ENCODE data around the gene BUB3.
A peak's percentile ranks its signal among the peaks of the same experiment; 100 is the strongest.
"Not testable (repeated sequence)": the region's sequence is repeated elsewhere in the genome, so short reads cannot be mapped to it uniquely, and the experiment has no call there.

The BUB3 gene

DNA sequence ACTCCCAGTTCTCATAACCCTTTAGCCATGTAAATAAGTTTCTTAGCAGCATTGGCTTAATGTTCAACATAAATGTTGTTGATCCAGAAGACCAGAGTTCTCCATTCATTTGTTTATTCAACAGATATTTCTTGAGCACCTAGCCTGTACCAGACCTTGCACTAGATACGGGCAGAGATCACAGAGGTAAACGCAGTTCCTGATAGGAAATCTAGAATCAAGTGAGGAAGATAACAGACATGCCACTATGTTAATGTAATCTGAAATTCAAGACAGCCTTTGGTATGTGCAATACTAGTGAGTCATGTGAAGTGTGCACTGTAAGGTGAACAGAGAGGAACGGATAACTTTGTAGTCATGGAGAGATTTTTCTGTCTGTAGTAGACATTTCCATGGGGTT is 3.0 kb downstream of the BUB3 start:
- TF ChIP-seq, protein P1, sequence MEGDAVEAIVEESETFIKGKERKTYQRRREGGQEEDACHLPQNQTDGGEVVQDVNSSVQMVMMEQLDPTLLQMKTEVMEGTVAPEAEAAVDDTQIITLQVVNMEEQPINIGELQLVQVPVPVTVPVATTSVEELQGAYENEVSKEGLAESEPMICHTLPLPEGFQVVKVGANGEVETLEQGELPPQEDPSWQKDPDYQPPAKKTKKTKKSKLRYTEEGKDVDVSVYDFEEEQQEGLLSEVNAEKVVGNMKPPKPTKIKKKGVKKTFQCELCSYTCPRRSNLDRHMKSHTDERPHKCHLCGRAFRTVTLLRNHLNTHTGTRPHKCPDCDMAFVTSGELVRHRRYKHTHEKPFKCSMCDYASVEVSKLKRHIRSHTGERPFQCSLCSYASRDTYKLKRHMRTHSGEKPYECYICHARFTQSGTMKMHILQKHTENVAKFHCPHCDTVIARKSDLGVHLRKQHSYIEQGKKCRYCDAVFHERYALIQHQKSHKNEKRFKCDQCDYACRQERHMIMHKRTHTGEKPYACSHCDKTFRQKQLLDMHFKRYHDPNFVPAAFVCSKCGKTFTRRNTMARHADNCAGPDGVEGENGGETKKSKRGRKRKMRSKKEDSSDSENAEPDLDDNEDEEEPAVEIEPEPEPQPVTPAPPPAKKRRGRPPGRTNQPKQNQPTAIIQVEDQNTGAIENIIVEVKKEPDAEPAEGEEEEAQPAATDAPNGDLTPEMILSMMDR (IDR thresholded peaks at IDR 0.05; ENCODE audit: low read depth, low read length, missing control alignments), result no peak
- peak overlapping the region; percentile 70; the same call in 1 of the 2 replicates for H3K4me3 ChIP-seq (ENCODE audit: low read depth, low read length)
- DNase-seq (ENCODE audit: low read depth), result no peak

DNA sequence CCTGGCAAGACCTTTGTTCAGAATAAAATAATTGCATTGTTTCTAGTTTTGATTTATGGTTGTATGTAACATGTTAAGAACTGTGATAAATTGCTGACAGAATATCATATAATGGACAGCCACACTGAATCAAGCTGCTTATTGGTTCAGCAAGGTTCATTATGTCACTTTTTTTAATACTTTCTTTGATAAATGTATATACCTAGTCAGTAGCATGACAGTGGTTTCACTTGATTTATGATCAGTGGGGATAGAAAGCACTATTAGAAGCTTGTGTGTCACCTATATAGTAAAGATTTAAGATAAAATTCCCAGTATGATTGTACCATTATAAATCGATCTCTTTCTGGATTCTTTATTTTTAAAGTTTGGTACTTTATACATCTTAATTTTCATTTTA is 4.5 kb downstream of the BUB3 start:
- TF ChIP-seq, protein P1 (IDR thresholded peaks at IDR 0.05; ENCODE audit: low read depth, low read length, missing control alignments), result no peak
- no peak overlapping the region for H3K4me3 ChIP-seq (ENCODE audit: low read depth, low read length)
- no peak for DNase-seq (ENCODE audit: low read depth)

DNA sequence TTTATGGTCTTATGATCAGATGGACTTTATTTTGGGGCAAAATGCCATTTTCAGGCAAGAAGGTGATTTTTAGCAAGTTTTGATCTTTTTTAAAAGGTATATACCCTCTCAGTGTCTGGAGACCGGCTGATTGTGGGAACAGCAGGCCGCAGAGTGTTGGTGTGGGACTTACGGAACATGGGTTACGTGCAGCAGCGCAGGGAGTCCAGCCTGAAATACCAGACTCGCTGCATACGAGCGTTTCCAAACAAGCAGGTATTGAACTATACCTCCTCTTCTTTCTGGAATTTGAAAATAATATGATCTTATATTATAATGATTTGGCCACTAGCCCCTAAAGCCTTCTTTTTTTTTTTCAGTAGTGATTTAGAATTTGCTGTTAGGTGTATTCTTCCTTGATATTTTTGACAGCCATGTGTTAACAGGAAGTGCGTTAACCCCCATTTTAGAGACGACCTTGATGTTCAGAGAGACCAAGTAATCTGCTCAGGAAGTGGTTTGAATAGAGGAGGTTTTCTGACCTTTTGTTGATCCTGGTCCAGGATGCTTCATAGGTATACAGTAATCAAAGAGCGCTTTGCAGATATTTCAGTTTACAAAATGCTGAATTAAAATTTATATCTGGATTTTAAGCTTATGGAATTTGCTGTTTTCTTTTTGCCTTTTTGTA is 6.2 kb downstream of the BUB3 start:
- TF ChIP-seq, protein P1 (IDR thresholded peaks at IDR 0.05; ENCODE audit: low read depth, low read length, missing control alignments), result no peak
- no peak for DNase-seq (ENCODE audit: low read depth)
- no peak overlapping the region for H3K4me3 ChIP-seq (ENCODE audit: low read depth, low read length)

DNA sequence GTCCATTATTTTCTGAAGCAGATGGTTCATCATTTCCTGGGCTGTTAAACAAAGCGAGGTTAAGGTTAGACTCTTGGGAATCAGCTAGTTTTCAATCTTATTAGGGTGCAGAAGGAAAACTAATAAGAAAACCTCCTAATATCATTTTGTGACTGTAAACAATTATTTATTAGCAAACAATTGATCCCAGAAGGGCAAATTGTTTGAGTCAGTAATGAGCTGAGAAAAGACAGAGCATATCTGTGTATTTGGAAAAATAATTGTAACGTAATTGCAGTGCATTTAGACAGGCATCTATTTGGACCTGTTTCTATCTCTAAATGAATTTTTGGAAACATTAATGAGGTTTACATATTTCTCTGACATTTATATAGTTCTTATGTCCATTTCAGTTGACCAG is 10.1 kb downstream of the BUB3 start:
- no peak for DNase-seq (ENCODE audit: low read depth)
- no peak overlapping the region for H3K4me3 ChIP-seq (ENCODE audit: low read depth, low read length)
- TF ChIP-seq, protein P1 (IDR thresholded peaks at IDR 0.05; ENCODE audit: low read depth, low read length, missing control alignments), result no peak

DNA sequence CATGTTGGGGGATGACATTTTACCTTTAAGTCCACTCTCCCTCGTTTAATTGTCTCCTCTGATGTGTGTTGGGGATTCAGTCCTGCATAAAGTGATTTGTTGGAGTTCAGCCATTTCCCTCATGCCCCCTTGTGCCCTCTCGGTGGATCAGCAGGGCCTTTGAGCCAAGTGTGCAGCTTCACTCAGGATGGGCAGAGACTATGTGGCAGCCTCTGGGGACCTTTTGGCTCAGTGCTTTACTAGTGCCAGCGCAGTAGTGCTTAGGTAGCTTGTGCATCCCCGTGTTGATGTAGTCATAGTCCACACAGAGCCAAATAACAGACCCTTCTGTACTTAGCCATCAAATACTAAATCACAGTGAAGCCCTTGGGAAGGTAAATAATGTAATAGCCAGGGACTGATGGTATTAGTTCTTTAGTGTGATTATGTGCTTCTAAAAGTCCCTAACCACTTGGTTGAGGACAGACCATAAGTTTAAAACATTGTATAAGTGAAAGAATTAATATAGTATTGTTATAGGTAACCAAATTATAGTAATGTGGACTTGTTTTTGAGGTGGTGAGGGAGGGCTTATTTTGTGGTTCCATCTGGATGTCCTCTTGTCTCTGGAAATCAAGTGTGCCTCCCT is 11.4 kb downstream of the BUB3 start:
- no peak for DNase-seq (ENCODE audit: low read depth)
- TF ChIP-seq, protein P1 (IDR thresholded peaks at IDR 0.05; ENCODE audit: low read depth, low read length, missing control alignments), result no peak
- no peak overlapping the region for H3K4me3 ChIP-seq (ENCODE audit: low read depth, low read length)

DNA sequence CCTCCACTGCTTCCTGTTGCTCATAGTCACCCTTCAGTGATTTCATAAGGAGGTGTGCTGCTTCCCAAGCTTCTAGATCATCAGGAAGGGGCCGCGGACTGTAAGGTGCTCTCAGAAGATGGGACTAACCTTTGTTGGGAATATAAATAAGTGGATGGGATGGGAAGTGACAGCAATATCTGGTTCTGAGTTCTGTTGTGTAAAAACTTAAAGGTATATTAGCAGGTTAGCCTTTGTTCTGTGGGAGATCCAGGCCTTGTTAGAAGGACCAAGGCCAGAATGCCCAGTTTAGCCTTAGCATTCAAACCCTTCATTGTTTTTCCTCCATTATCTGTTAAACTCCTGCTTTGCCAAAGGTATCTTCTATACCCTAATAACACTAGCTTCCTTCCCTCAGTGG is 12.4 kb downstream of the BUB3 start:
- DNase-seq (ENCODE audit: low read depth), result no peak
- H3K4me3 ChIP-seq (ENCODE audit: low read depth, low read length), result no peak overlapping the region
- TF ChIP-seq, protein P1 (IDR thresholded peaks at IDR 0.05; ENCODE audit: low read depth, low read length, missing control alignments), result no peak

DNA sequence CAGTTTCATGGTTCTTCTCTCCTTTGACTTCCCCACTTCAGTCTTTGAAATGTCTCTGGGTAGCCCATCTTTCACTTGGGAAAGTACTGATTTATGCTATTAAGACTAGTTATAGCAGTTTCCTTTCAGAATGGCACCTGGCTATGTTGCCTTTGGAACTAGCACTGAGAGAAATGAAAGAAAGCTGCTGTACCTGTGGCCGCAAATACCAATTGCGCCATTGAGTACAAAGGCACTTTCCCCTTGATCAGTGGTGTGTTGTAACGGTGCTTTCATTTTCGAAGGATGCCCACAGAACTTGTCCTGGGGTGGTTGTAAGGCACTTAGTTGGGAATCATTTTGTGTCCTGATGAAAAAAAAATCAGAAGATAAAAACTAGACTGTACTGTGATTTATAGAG is 16.8 kb downstream of the BUB3 start:
- DNase-seq (ENCODE audit: low read depth), result no peak
- TF ChIP-seq, protein P1 (IDR thresholded peaks at IDR 0.05; ENCODE audit: low read depth, low read length, missing control alignments), result no peak
- no peak overlapping the region for H3K4me3 ChIP-seq (ENCODE audit: low read depth, low read length)

DNA sequence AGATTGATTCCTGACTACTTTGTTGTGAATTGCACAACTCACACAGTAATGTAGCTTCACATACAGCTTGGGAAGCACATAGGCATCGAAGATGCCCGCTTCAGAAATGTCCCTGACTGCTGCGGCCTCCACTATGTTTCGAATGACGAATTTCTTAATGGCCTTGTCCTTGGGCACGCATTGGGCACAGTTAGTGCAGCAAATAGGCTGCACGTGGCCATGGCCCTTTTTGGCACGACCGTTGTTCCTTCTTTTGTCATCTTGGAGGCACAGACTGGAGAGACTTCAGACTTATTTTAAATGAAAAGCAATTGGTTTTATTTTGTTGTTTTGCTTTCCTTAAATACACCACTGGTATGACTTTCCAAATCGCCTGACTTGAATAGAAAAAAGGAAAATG is 17.4 kb downstream of the BUB3 start:
- H3K4me3 ChIP-seq (ENCODE audit: low read depth, low read length); DNase-seq (ENCODE audit: low read depth): not testable (repeated sequence)
